ENCODE data around the gene PPCS.
A peak's percentile ranks its signal among the peaks of the same experiment; 100 is the strongest.

PPCS gene

DNA sequence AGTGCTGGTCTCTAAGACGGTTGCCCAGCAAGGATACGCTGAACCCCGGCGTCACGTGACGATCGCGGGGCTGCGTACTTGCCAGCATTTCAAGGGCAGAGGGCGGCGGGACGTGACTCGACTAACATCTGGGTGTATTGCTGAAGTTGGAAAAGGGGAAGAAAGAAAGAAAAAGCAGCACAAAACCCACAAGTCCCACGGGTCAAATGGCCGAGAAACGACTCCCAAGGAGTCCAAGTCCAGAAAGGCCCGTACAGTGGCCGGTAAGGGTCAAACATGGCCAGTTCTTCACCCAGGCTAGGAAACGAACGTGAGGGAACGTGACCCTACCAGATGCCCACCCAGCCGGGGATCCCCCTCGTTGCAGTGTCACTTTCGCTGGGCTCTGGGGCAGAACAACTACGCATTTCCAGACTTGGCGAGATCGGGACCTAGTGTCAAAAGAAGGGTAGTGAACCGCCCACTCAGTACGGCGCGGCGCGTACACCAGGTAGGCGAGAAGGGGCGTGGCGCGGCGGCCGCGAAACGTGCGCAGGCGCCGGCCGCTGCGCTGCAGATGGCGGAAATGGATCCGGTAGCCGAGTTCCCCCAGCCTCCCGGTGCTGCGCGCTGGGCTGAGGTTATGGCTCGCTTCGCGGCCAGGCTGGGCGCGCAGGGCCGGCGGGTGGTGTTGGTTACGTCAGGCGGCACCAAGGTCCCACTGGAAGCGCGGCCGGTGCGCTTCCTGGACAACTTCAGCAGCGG, at the start of gene PPCS, which contains the start of gene ZMYND12:
Gene PPCS (plus strand): TSS at position 534 of the 744 bp plus-strand sequence. CDS start 23 bp downstream, at position 557.
Gene ZMYND12 (minus strand): TSS at position 13 of the 744 bp plus-strand sequence. CDS start 25 bp downstream, outside the sequence.
- peak; percentile 86 for DNase-seq (ENCODE audit: low read depth)

- no peak for DNase-seq (ENCODE audit: low read depth)
These were observed 41.5 kb upstream of the PPCS start for GRCh38 chr1:42414551-42415496.

GRCh38 chr1:42417166-42417565, 39.2 kb upstream of the PPCS start:
- no peak for DNase-seq (ENCODE audit: low read depth)

DNA sequence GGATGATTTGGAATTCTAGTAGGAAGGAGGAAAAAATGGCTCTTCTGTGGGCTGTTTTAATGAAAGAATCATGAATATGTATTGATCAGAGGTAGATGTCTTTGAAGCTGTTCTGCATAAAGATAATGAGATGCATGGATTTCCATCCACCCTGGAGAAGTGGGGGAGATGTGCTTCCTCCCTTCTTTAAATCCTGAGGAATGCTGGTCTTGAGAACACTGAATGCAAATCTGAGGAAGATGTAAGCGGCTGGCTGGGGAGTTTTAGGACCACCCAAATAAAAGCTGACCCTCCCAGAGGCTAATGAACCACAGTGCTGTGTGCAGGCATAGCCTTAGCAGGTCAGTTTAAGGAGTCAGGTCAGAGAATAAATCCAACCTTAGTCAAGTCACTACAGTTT, 37.8 kb upstream of the PPCS start:
- no peak for DNase-seq (ENCODE audit: low read depth)

GRCh38 chr1:42419126-42419821, 37.1 kb upstream of the PPCS start:
- DNase-seq (ENCODE audit: low read depth): no peak

DNA sequence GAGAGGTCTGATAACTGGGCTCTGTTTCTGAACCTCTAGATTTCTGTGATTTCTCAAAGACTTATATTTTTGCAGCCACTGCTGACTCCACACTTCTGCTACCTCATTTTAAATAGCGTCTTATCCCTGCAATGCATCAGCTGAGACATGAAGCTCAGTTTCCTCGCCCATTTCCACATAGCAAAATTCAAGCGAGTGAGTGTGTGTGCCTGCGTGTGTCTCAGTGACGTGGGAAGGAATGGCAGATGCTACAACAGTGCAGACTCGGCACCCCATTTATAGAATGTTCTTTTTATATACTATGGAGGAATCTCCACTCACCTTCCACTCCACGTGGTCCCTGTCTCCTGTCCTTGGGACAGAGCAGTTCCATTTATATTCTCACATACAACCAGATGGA, 36.2 kb upstream of the PPCS start:
- no peak for DNase-seq (ENCODE audit: low read depth)

DNA sequence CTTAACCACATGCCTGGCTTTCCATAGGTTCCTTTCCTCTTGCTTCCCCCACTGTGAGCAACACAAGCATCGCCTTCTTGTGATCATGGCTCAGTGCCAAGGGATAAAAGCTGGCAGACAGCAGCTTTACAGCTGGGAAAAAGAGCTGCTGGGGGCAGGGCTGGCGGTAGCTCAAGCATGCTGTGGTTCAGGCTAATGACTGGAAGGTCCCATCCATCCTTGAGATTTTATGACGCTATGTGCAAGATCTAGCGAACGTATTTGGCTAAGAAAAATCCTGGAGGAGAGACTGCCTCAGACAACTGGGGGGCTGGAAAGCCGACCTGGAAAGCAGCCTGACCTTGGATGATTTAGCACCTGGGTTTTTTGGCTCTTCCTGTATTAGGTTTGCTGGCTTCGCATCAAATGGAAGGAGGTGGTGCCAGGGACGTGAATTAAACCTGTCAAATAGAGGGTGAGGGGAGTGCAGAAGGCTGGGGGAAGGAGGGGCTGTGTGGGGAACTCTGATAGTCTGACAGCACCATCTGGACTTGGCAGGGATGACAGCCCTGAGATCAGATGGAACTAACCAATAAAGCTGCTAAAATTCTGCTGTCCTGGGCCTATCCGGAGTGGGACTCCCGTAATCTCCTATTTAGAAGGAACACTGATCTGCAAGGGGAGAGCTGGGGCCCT, 35.3 kb upstream of the PPCS start:
- no peak for DNase-seq (ENCODE audit: low read depth)

DNA sequence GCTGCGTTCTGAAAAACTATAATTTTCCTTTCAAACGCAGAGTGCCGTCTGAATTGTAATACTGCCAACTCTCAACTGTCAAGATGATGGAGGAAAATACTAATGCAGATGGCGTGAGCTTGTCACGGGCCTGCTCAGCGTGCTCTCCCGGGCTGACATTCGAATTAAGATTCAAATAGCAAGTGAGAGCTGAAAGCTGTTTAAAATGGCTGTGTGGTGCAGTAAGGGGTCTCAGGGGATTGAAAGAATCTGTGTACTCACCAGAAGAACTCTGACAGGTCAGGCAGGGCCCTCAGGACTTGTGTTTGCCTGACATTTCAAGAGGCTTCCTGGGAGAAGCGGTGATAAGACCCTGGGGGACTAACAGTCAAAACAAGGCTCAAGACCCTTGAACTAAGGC, 33.6 kb upstream of the PPCS start:
- no peak for DNase-seq (ENCODE audit: low read depth)

DNA sequence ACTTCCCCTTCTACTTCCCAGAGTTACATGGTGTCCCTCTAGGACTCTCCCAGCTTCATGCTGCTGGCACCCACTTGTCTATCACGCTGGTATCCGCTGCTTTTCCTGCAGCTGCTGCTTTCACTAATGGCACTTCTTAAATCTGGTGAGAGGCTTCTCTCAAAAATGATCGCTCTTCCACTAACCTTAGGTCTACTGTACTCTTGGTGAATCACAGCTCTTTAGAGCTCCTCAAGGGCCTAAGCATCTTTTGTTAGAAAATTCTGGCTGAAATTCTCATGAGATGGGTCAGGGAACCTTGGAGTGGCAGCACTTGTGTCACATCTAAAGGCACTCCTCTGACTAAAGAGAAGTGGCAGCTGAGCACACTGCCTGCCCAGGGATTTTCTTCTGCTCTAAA, 32.7 kb upstream of the PPCS start:
- DNase-seq (ENCODE audit: low read depth): no peak

DNA sequence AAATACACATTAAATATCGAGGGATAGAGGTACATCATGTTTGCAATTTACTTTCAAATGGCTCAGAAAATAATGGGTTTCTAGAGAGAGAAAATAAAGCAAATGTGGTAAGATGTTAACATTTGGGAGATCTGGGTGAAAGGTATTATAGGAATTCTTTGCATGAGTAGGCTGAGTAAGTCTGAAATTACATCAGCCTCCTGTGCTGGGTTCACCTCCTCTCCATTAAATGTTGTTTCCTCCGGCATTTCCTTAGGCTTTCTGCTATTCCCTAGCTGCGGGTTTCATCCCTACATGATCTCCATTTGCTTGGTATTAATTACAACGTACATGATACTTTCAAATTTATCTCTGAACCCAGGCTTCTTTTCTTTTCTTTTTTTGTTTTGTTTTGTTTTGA, 32.1 kb upstream of the PPCS start:
- no peak for DNase-seq (ENCODE audit: low read depth)

DNA sequence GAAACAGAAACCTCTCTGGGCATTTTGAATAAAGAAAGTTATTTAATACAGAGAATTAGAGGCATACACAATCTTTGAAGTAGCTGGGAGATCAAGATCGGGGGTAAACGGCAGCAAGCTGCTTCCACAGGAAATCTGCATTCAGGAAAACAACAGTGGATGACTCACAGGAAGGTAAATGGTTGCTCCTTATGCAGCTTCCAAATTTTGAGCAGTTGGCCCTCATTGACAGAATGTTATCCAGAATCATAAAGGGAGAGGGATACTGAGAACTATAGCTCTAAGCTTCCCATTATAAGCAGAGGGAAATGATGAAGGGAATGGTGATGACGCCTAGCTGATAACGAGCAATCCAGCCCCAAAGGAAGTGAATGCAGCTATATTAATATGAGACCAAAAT, 29.1 kb upstream of the PPCS start:
- no peak for DNase-seq (ENCODE audit: low read depth)

DNA sequence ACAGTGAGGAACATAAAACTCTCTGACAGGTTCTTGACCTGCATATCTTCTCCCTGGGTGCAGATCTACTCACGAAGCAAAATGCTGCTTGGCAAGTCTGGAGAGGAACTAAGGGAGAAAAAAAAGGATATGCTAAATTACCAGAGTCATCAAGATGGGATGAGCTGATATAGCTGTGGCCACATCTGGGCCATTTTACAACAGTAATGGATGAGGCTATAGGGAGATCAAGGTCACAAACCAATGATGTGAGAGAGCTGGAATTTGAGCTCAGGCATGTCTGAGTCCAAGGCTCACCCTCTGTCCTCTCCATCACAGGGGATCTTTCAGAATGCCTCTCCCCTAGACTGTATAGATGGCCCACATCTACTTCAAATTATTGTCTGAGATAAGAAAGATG, 26.7 kb upstream of the PPCS start:
- DNase-seq (ENCODE audit: low read depth): no peak

- no peak for DNase-seq (ENCODE audit: low read depth)
These were observed 25.8 kb upstream of the PPCS start for GRCh38 chr1:42430286-42431135.

- no peak for DNase-seq (ENCODE audit: low read depth)
These were observed 24.8 kb upstream of the PPCS start for GRCh38 chr1:42431514-42431913.

- DNase-seq (ENCODE audit: low read depth): no peak
These were observed 23.6 kb upstream of the PPCS start for GRCh38 chr1:42432714-42433113.

DNA sequence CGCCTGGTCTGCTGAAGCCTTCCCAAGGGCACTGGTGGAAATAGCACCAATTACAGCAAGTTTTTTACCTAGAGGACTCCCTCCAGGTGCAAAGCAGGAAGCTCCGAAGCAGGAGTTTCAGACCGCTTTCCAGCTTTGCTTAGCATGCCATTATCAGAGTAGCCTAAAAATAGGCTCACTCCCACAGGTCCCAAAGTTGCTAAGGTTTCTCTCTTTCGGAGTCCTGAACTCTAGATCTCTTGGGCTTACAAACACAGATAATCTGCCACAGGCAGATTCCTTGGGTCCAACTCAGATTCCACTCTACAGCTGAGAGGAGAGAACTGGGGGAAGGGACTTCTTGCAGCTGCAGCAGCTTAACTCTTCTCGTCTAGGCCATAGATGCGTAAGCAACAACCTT, 23.0 kb upstream of the PPCS start:
- DNase-seq (ENCODE audit: low read depth): no peak

- DNase-seq (ENCODE audit: low read depth): no peak
These were observed 22.0 kb upstream of the PPCS start for GRCh38 chr1:42434340-42434739.

GRCh38 chr1:42439940-42440339, 16.4 kb upstream of the PPCS start:
- DNase-seq (ENCODE audit: low read depth): no peak

- no peak for DNase-seq (ENCODE audit: low read depth)
These were observed 13.7 kb upstream of the PPCS start for GRCh38 chr1:42442662-42443061.

- DNase-seq (ENCODE audit: low read depth): no peak
These were observed 7.1 kb upstream of the PPCS start for GRCh38 chr1:42449256-42449655.

- DNase-seq (ENCODE audit: low read depth): no peak
These were observed 6.3 kb upstream of the PPCS start for GRCh38 chr1:42450061-42450460.

All from activated T-helper 1 cell treated with Interleukin-2 at 50 U/mL for 16 hours (primary cell).